ENCODE data around the gene CHAF1A.

DNA sequence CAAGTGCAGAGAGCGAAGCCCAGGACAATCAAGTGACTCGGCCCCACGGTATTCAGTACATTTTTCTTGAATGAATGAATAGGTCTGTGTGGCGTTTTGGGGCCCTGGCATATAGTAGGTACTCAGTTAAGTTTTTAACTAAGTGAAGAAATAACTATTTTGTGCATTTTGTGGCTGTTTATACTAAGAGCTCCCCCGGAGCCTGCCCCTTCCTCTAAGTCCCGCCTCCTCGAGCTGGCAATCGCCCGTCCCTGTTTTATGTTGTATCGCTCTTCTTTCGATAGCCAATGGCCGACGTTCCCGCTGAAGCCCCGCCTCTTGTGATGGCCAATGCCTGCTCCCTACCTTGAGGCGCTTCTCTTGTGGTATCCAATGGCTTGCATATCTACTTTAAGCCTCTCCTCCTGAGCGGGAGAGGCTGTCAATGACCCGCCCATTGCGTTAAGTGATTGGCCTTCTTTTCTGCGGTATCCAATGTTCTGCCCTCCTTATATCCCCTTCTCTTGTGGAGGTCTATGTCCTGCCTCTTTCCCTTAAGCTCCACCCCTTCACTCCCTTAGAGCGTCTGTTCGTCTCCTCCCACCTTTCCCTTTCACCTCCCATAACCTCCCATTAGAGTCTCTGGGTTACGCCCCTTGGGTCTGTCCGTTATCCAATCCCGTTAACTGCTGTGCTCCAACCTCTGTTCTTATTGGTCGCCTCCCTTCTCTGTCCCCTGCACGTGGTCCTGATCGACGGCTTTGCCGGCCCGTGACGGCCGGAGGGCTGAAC is 69.1 kb downstream of the CHAF1A start:
- TF ChIP-seq, protein P1, sequence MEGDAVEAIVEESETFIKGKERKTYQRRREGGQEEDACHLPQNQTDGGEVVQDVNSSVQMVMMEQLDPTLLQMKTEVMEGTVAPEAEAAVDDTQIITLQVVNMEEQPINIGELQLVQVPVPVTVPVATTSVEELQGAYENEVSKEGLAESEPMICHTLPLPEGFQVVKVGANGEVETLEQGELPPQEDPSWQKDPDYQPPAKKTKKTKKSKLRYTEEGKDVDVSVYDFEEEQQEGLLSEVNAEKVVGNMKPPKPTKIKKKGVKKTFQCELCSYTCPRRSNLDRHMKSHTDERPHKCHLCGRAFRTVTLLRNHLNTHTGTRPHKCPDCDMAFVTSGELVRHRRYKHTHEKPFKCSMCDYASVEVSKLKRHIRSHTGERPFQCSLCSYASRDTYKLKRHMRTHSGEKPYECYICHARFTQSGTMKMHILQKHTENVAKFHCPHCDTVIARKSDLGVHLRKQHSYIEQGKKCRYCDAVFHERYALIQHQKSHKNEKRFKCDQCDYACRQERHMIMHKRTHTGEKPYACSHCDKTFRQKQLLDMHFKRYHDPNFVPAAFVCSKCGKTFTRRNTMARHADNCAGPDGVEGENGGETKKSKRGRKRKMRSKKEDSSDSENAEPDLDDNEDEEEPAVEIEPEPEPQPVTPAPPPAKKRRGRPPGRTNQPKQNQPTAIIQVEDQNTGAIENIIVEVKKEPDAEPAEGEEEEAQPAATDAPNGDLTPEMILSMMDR (IDR thresholded peaks at IDR 0.05) = peak in 1 of 3 experiments; percentile 5
- TF ChIP-seq POLR2A (IDR thresholded peaks at IDR 0.05) = peak; percentile 26
